ENCODE measurements around the gene LMO7. TPM values are rescaled to one million over a fixed set of nuclear protein-coding genes. Genes with fewer than 3 reads are reported as not detected.

Gene LMO7
- total and polyA plus RNA-seq, 2 experiments from 2014 or later = 47.2 to 105 TPM

GRCh38 chr13:75717525-75717924, 81.4 kb downstream of the LMO7 start:
- Histone ChIP-seq H3K4me2 (no peak overlapping the region), H3K79me2 (no peaks in the 10 kb centered on the region)
- 61% methylated on average over 2 of the region's 2 CpGs for WGBS (ENCODE audit: low lambda C conversion rate, missing lambda C conversion rate)

GRCh38 chr13:75721307-75721706, 85.2 kb downstream of the LMO7 start:
- H3K27ac ChIP-seq = no peak overlapping the region
- H3K4me2 ChIP-seq = no peak overlapping the region
- H3K4me1 ChIP-seq (ENCODE audit: insufficient read depth) = peaks cover 21% of the 10 kb centered on the region
- WGBS (ENCODE audit: low lambda C conversion rate, missing lambda C conversion rate) = 94% methylated on average over 2 of the region's 2 CpGs
- H3K9me3 ChIP-seq (ENCODE audit: low read depth) = no peaks in the 10 kb centered on the region
- H3K4me3 ChIP-seq = no peak overlapping the region
- no peak for DNase-seq (ENCODE audit: low spot score)
- no peaks in the 10 kb centered on the region for H3K9me2 ChIP-seq (replicated peaks; ENCODE audit: insufficient read depth)
- no peaks in the 10 kb centered on the region for H3K27me3 ChIP-seq
- TF ChIP-seq, protein P1, sequence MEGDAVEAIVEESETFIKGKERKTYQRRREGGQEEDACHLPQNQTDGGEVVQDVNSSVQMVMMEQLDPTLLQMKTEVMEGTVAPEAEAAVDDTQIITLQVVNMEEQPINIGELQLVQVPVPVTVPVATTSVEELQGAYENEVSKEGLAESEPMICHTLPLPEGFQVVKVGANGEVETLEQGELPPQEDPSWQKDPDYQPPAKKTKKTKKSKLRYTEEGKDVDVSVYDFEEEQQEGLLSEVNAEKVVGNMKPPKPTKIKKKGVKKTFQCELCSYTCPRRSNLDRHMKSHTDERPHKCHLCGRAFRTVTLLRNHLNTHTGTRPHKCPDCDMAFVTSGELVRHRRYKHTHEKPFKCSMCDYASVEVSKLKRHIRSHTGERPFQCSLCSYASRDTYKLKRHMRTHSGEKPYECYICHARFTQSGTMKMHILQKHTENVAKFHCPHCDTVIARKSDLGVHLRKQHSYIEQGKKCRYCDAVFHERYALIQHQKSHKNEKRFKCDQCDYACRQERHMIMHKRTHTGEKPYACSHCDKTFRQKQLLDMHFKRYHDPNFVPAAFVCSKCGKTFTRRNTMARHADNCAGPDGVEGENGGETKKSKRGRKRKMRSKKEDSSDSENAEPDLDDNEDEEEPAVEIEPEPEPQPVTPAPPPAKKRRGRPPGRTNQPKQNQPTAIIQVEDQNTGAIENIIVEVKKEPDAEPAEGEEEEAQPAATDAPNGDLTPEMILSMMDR (IDR thresholded peaks at IDR 0.05; ENCODE audit: poor library complexity) = no peak
- no peak for TF ChIP-seq EZH2 (IDR thresholded peaks at IDR 0.05; ENCODE audit: borderline replicate concordance)
- TF ChIP-seq EZH2phosphoT487 (IDR thresholded peaks at IDR 0.05; ENCODE audit: low read depth, severe bottlenecking, unreplicated experiment) = no peak
- H4K20me1 ChIP-seq (ENCODE audit: insufficient read depth, poor library complexity, severe bottlenecking) = no peaks in the 10 kb centered on the region
- no peaks in the 10 kb centered on the region for H3K36me3 ChIP-seq (replicated peaks; ENCODE audit: insufficient read depth, low read depth)
- no peak overlapping the region for H2AFZ ChIP-seq
- H3K79me2 ChIP-seq = no peaks in the 10 kb centered on the region

More at GRCh38 chr13:75717525-75717924, 81.4 kb downstream of the LMO7 start:
- Histone ChIP-seq H3K27me3 (no peaks in the 10 kb centered on the region), H3K27ac (no peak overlapping the region), H3K4me1 (ENCODE audit: insufficient read depth) (no peaks in the 10 kb centered on the region), H2AFZ (no peak overlapping the region), H3K9me3 (ENCODE audit: low read depth) (no peaks in the 10 kb centered on the region), H3K36me3 (replicated peaks; ENCODE audit: insufficient read depth, low read depth) (no peaks in the 10 kb centered on the region), H3K9me2 (replicated peaks; ENCODE audit: insufficient read depth) (no peaks in the 10 kb centered on the region), H4K20me1 (ENCODE audit: insufficient read depth, poor library complexity, severe bottlenecking) (no peaks in the 10 kb centered on the region), H3K4me3 (no peak overlapping the region)
- TF ChIP-seq EZH2 (IDR thresholded peaks at IDR 0.05; ENCODE audit: borderline replicate concordance) (no peak), EZH2phosphoT487 (IDR thresholded peaks at IDR 0.05; ENCODE audit: low read depth, severe bottlenecking, unreplicated experiment) (no peak)
- TF ChIP-seq, protein P1 (IDR thresholded peaks at IDR 0.05; ENCODE audit: poor library complexity) = no peak
- no peak for DNase-seq (ENCODE audit: low spot score)

DNA sequence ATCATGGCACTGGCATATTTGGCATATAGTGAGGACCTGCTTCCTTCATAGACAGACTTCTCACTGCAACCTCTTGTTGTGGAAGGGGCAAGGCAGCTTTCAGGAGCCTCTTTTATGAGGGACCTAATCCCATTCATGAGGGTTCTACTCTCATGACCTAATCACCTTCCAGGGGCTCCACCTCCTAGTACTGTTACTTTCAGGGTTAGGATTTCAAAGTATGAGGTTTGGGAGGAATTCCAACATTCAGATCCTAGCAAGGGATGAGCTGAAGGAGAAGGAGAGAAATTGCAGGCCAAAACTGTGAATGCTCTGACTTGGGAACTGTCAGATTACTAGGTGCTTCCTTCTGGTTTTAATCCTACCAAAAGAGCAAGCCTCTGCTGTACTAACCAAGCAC, 87.8 kb downstream of the LMO7 start:
- Histone ChIP-seq H2AFZ (no peak overlapping the region), H4K20me1 (ENCODE audit: insufficient read depth, poor library complexity, severe bottlenecking) (no peaks in the 10 kb centered on the region), H3K4me2 (no peak overlapping the region), H3K27ac (peak overlapping the region; percentile 52), H3K4me1 (ENCODE audit: insufficient read depth) (peaks cover 25% of the 10 kb centered on the region), H3K27me3 (no peaks in the 10 kb centered on the region), H3K79me2 (no peaks in the 10 kb centered on the region), H3K36me3 (replicated peaks; ENCODE audit: insufficient read depth, low read depth) (no peaks in the 10 kb centered on the region), H3K9me2 (replicated peaks; ENCODE audit: insufficient read depth) (no peaks in the 10 kb centered on the region), H3K9me3 (ENCODE audit: low read depth) (no peaks in the 10 kb centered on the region), H3K4me3 (no peak overlapping the region)
- TF ChIP-seq EZH2phosphoT487 (IDR thresholded peaks at IDR 0.05; ENCODE audit: low read depth, severe bottlenecking, unreplicated experiment) = no peak
- TF ChIP-seq, protein P1 (IDR thresholded peaks at IDR 0.05; ENCODE audit: poor library complexity) = no peak
- TF ChIP-seq EZH2 (IDR thresholded peaks at IDR 0.05; ENCODE audit: borderline replicate concordance) = no peak
- no peak for DNase-seq (ENCODE audit: low spot score)
